ENCODE measurements around the gene C13orf42. TPM values are rescaled to one million over a fixed set of nuclear protein-coding genes. Genes with fewer than 3 reads are reported as not detected.

The C13orf42 gene
- total and polyA plus RNA-seq, 10 of the 15 experiments (the other 5 are each of a cell fraction or from before 2014, with no cell fraction given), result not detected

GRCh38 chr13:51148223-51148951 is 37.3 kb upstream of the C13orf42 start (continued):
- no peak for TF ChIP-seq SREBF1 (IDR thresholded peaks at IDR 0.05; ENCODE audit: low read length)
- TF ChIP-seq NFYB (IDR thresholded peaks at IDR 0.05; ENCODE audit: insufficient read depth, low read depth, low read length), result no peak
- TF ChIP-seq TCF3 (IDR thresholded peaks at IDR 0.05; ENCODE audit: borderline replicate concordance, insufficient read depth, low read depth, low read length), result no peak

GRCh38 chr13:51147732-51148131 is 36.7 kb upstream of the C13orf42 start:
- no peak for DNase-seq (ENCODE audit: low read depth, low spot score)
- ChIA-PET SMC1A (ENCODE audit: uncharacterized antibody, unreplicated experiment) (no interaction called here), RAD21 (ENCODE audit: unreplicated experiment) (no interaction called here), CTCF (no interaction called here), POLR2A (no interaction called here)
- Histone ChIP-seq H3K36me3 (ENCODE audit: control insufficient read depth in 2 of 2, insufficient read depth in 2 of 2, low read length in 1 of 2) (no peaks in the 10 kb centered on the region), H3K9me3 (replicated peaks; ENCODE audit: control insufficient read depth, insufficient read depth, low read length) (no peaks in the 10 kb centered on the region), H3K27ac (ENCODE audit: control insufficient read depth, insufficient read depth) (no peak overlapping the region), H3K4me1 (ENCODE audit: control insufficient read depth, insufficient read depth, low read length) (no peaks in the 10 kb centered on the region), H3K4me3 (no peak overlapping the region), H3K27me3 (replicated peaks in 1 of 2; ENCODE audit: control insufficient read depth in 2 of 2, insufficient read depth in 2 of 2, low read length in 1 of 2) (peaks cover 3 to 6% of the 10 kb centered on the region in 2 experiments; a peak in 2 of 4 replicates), H4K20me1 (ENCODE audit: control insufficient read depth, insufficient read depth) (no peaks in the 10 kb centered on the region), H3K9ac (ENCODE audit: control insufficient read depth, insufficient read depth, low read length) (no peak overlapping the region), H3K79me2 (ENCODE audit: control insufficient read depth, insufficient read depth, low read length) (no peaks in the 10 kb centered on the region), H3K4me2 (ENCODE audit: control insufficient read depth, insufficient read depth) (no peak overlapping the region), H2AFZ (ENCODE audit: control insufficient read depth, low read depth, low read length) (no peak overlapping the region)
- in situ Hi-C loops (cut with MboI) (no loop called here), intact Hi-C loops (cut with micrococcal nuclease; ENCODE audit: unreplicated experiment) (no loop called here)
- TF ChIP-seq GABPA (IDR thresholded peaks at IDR 0.05; ENCODE audit: low read depth) (no peak), RB1 (IDR thresholded peaks at IDR 0.05; ENCODE audit: borderline replicate concordance) (no peak), ZBTB4 (CRISPR knock-in tag; IDR thresholded peaks at IDR 0.05) (no peak), RUNX3 (IDR thresholded peaks at IDR 0.05; ENCODE audit: low read length) (no peak), ZBED1 (IDR thresholded peaks at IDR 0.05; ENCODE audit: borderline replicate concordance) (no peak), ATF7 (IDR thresholded peaks at IDR 0.05; ENCODE audit: low read depth) (no peak), POLR2A (IDR thresholded peaks at IDR 0.05; ENCODE audit: low read depth, low read length) (no peak), CEBPB (IDR thresholded peaks at IDR 0.05; ENCODE audit: borderline replicate concordance in 1 of 2, low read depth in 2 of 2, low read length in 2 of 2) (no peak), BHLHE40 (IDR thresholded peaks at IDR 0.05; ENCODE audit: borderline replicate concordance in 1 of 2, low read depth in 2 of 2, low read length in 1 of 2) (no peak)
- no peak for FAIRE-seq
- no peak for ATAC-seq
- no TSS peak for BruUV-seq (replicated peaks)
- WGBS (ENCODE audit: insufficient coverage, insufficient replicate concordance, low lambda C conversion rate, missing lambda C conversion rate), result 2% methylated on average over 7 of the region's 7 CpGs

All from GM12878 (cell line).